GM12878 (cell line): ENCODE results near the gene HMCN2. TPM values are rescaled to one million over a fixed set of nuclear protein-coding genes. Genes with fewer than 3 reads are reported as not detected.

Experiments used
- ATAC-seq: fragments of 200-7000 bp; cut with Tn5 transposase; 3 replicates; pipeline ENCODE4 v1.9.1; 2020; ENCODE audit warnings: mild to moderate bottlenecking, moderate library complexity
- BruUV-seq: library from RNA; stranded (reverse); fragments of 400-500 nt; replicated peaks from 2 replicates; lab custom pipeline; 2021; lab: Mats Ljungman, UMichigan
- CTCF ChIA-PET: fragments of 300-600 bp; sonication (Branson Sonifier 250); formaldehyde crosslinking; extraction: SDS; loops from one replicate; lab custom pipeline; 2021; ENCODE audit warnings: inconsistent platforms; lab: Yijun Ruan, JAX
- POLR2A ChIA-PET: fragments of 350-600 bp; formaldehyde crosslinking; extraction: SDS; loops from one replicate; lab custom pipeline; 2021; ENCODE audit warnings: inconsistent platforms; lab: Charles Lee
- RAD21 ChIA-PET: fragments of 300-600 bp; sonication (Branson Sonifier 250); formaldehyde crosslinking; loops from one replicate; lab custom pipeline; 2023; ENCODE audit warnings: antibody characterized with exemption; ENCODE audit not compliant: unreplicated experiment; lab: Charles Lee
- SMC1A ChIA-PET: fragments of 300-600 bp; sonication (Branson Sonifier 250); formaldehyde crosslinking; loops from one replicate; lab custom pipeline; 2023; ENCODE audit not compliant: unreplicated experiment, uncharacterized antibody; lab: Charles Lee
- DNase-seq: peaks from one replicate; pipeline ENCODE4 v3.0.0-alpha.2; 2011; ENCODE audit warnings: low read depth, low spot score
- FAIRE-seq: peaks from 3 replicates; lab custom pipeline; 2011; peaks lifted over from hg19 to GRCh38; lab: Jason Lieb, UNC
- H2AFZ ChIP-seq: 2 replicates; pipeline ENCODE4 v1.6.0; 2011; ENCODE audit warnings: low read depth, low read length, control low read depth; ENCODE audit not compliant: control insufficient read depth
- H3K27ac ChIP-seq: 2 replicates; pipeline ENCODE4 v1.5.1; 2011; ENCODE audit warnings: control low read depth; ENCODE audit not compliant: control insufficient read depth, insufficient read depth
- H3K27me3 ChIP-seq, 2 experiments: replicated peaks in 1 of 2; 2 replicates each; pipeline versions ENCODE4 v1.6.0 to v1.6.1; 2011; ENCODE audit warnings: low read length in 1 of 2; ENCODE audit not compliant: control insufficient read depth in 2 of 2, insufficient read depth in 2 of 2
- H3K36me3 ChIP-seq, 2 experiments: 2 replicates each; pipeline ENCODE4 v1.5.1; 2011; ENCODE audit warnings: low read length in 1 of 2; ENCODE audit not compliant: control insufficient read depth in 2 of 2, insufficient read depth in 2 of 2
- H3K4me1 ChIP-seq: 2 replicates; pipeline ENCODE4 v1.6.1; 2011; ENCODE audit warnings: mild to moderate bottlenecking, low read length, moderate library complexity, mixed read lengths; ENCODE audit not compliant: control insufficient read depth, insufficient read depth
- H3K4me2 ChIP-seq: 2 replicates; pipeline ENCODE4 v1.6.0; 2011; ENCODE audit warnings: control low read depth; ENCODE audit not compliant: control insufficient read depth, insufficient read depth
- H3K4me3 ChIP-seq: fragments of 200-600 bp; sonication (generic); 2 replicates; pipeline ENCODE4 v1.5.1; 2016
- H3K79me2 ChIP-seq: 2 replicates; pipeline ENCODE4 v1.6.0; 2011; ENCODE audit warnings: low read length; ENCODE audit not compliant: control insufficient read depth, insufficient read depth
- H3K9ac ChIP-seq: 2 replicates; pipeline ENCODE4 v1.8.0; 2011; ENCODE audit warnings: low read length, control low read depth, mixed read lengths; ENCODE audit not compliant: control insufficient read depth, insufficient read depth
- H3K9me3 ChIP-seq: replicated peaks from 3 replicates; pipeline ENCODE4 v1.5.1; 2011; ENCODE audit warnings: mild to moderate bottlenecking, low read length; ENCODE audit not compliant: control insufficient read depth, insufficient read depth
- H4K20me1 ChIP-seq: 2 replicates; pipeline ENCODE4 v1.6.0; 2011; ENCODE audit not compliant: control insufficient read depth, insufficient read depth
- ATF7 ChIP-seq: fragments of 450-650 bp; IDR thresholded peaks from 2 replicates; pipeline ENCODE4 v1.6.1; 2016; ENCODE audit warnings: low read depth, mild to moderate bottlenecking
- CHD1 ChIP-seq: IDR thresholded peaks from 2 replicates; pipeline ENCODE4 v1.6.1; 2012; ENCODE audit warnings: low read depth, low read length, improper control_type of control experiment
- ESRRA ChIP-seq: IDR thresholded peaks from 2 replicates; pipeline ENCODE4 v1.6.1; 2012; ENCODE audit warnings: mild to moderate bottlenecking, low read length, improper control_type of control experiment
- FOXK2 ChIP-seq: fragments of 450-650 bp; IDR thresholded peaks from 2 replicates; pipeline ENCODE4 v1.6.1; 2017; ENCODE audit warnings: mild to moderate bottlenecking, moderate library complexity
- GATAD2B ChIP-seq: fragments of 450-650 bp; conservative IDR thresholded peaks from 2 replicates; pipeline ENCODE4 v1.6.1; 2017; ENCODE audit warnings: low read depth, mild to moderate bottlenecking, moderate library complexity
- HDGF ChIP-seq: fragments of 450-650 bp; IDR thresholded peaks from 2 replicates; pipeline ENCODE4 v1.6.1; 2016; ENCODE audit warnings: antibody characterized with exemption
- KLF5 ChIP-seq: fragments of 450-650 bp; IDR thresholded peaks from 2 replicates; pipeline ENCODE4 v1.6.1; 2014; ENCODE audit warnings: mild to moderate bottlenecking; ENCODE audit not compliant: partially characterized antibody
- LARP7 ChIP-seq: fragments of 450-650 bp; IDR thresholded peaks from 2 replicates; pipeline ENCODE4 v1.6.1; 2017; ENCODE audit warnings: mild to moderate bottlenecking
- MYC ChIP-seq: IDR thresholded peaks from 2 replicates; pipeline ENCODE4 v1.6.1; 2011; ENCODE audit warnings: mild to moderate bottlenecking, low read length, moderate library complexity, inconsistent platforms; ENCODE audit not compliant: insufficient read depth, insufficient replicate concordance, insufficient read length, severe bottlenecking
- NFYB ChIP-seq: IDR thresholded peaks from 2 replicates; pipeline ENCODE4 v1.6.1; 2011; ENCODE audit warnings: low read depth, mild to moderate bottlenecking, low read length, improper control_type of control experiment, moderate library complexity; ENCODE audit not compliant: insufficient read depth
- POLR2AphosphoS2 ChIP-seq: IDR thresholded peaks from 2 replicates; pipeline ENCODE4 v1.6.1; 2011; ENCODE audit warnings: low read depth, mild to moderate bottlenecking, low read length, improper control_type of control experiment, moderate library complexity
- POLR2AphosphoS5 ChIP-seq: IDR thresholded peaks from 2 replicates; pipeline ENCODE4 v1.6.1; 2011; ENCODE audit warnings: mild to moderate bottlenecking, low read length, inconsistent platforms
- SRF ChIP-seq, 2 experiments: IDR thresholded peaks; 2 replicates each; pipeline ENCODE4 v1.6.1; 2011; ENCODE audit warnings: low read depth in 2 of 2, low read length in 2 of 2, mild to moderate bottlenecking in 1 of 2, moderate library complexity in 1 of 2
- SUZ12 ChIP-seq: fragments of 200-600 bp; sonication (generic); IDR thresholded peaks from one replicate; pipeline ENCODE4 v1.6.1; 2018; ENCODE audit warnings: antibody characterized with exemption, mild to moderate bottlenecking; ENCODE audit not compliant: unreplicated experiment
- ZBTB40 ChIP-seq: fragments of 450-650 bp; IDR thresholded peaks from 2 replicates; pipeline ENCODE4 v1.6.1; 2016; ENCODE audit warnings: mild to moderate bottlenecking, moderate library complexity, borderline replicate concordance
- WGBS: methylation state at CpG from one replicate; pipeline ENCODE4 v1.1.6; 2016; ENCODE audit warnings: low lambda C conversion rate; ENCODE audit not compliant: insufficient replicate concordance, insufficient coverage; ENCODE audit errors: missing lambda C conversion rate; 5-methylcytosine and 5-hydroxymethylcytosine counted together
- in situ Hi-C: fragments of 300-500 bp; cut with MboI; formaldehyde crosslinking; loops from 9 replicates; pipeline ENCODE4 v1.14.3; 2018; ENCODE audit warnings: mixed read lengths
- intact Hi-C: fragments of 100-400 bp; cut with micrococcal nuclease; formaldehyde crosslinking; loops from one replicate; pipeline ENCODE4 v1.14.2; 2022; ENCODE audit not compliant: unreplicated experiment
- polyA plus RNA-seq, 11 experiments: library from polyadenylated mRNA; depleted of rRNA in 4 of 11; unstranded in 6 of 11; stranded (reverse) in 5 of 11; fragments of >200 nt; fragmentation: Nextera tagmentation in 4 of 11; fragmentation: Illumina TruSeq in 1 of 11; extraction: Ambion mirVana in 4 of 11; extraction: Trizol in 1 of 11; gene quantifications; 1 replicate in 1 of 11; 2 replicates in 10 of 11; pipeline versions ENCODE4 v1.2.1 to v1.2.3, GENCODE V29; 2011 to 2016; ENCODE audit warnings: inconsistent platforms in 2 of 11, missing spikeins in 2 of 11, low read depth in 1 of 11
- total RNA-seq, 4 experiments: library from RNA; depleted of rRNA in 3 of 4; stranded (reverse); fragments of >200 nt in 3 of 4; fragmentation: Illumina TruSeq in 1 of 4; extraction: Trizol in 1 of 4; gene quantifications; 2 replicates each; pipeline versions ENCODE4 v1.2.1 to v1.2.3, GENCODE V29; 2013 to 2021

Gene HMCN2
- total and polyA plus RNA-seq, 10 of the 15 experiments (the other 5 are each of a cell fraction or from before 2014, with no cell fraction given), result 0.04 TPM; not detected in 9

- intact Hi-C loops, result no loop called here
- no peak for TF ChIP-seq SUZ12
- SMC1A ChIA-PET, result no interaction called here
Observed at GRCh38 chr9:130347931-130348330, 82.4 kb downstream of the HMCN2 start.

GRCh38 chr9:130348341-130348740 lies 82.8 kb downstream of the HMCN2 start:
- no peak overlapping the region for H3K9ac ChIP-seq
- RAD21 ChIA-PET, result no interaction called here
- no peaks in the 10 kb centered on the region for H4K20me1 ChIP-seq
- H3K27ac ChIP-seq, result no peak overlapping the region
- no peaks in the 10 kb centered on the region for H3K79me2 ChIP-seq
- H3K4me1 ChIP-seq, result no peaks in the 10 kb centered on the region; the same call in 1 of the 2 replicates
- FAIRE-seq (no peak), DNase-seq (no peak), ATAC-seq (no peak)
- no TSS peak for BruUV-seq
- SMC1A ChIA-PET, result no interaction called here
- CTCF ChIA-PET, result no interaction called here
- no peak overlapping the region for H2AFZ ChIP-seq
- no peaks in the 10 kb centered on the region for H3K9me3 ChIP-seq
- POLR2A ChIA-PET, result no interaction called here
- in situ Hi-C loops, result no loop called here
- intact Hi-C loops, result no loop called here
- H3K27me3 ChIP-seq, result no peaks in the 10 kb centered on the region
- H3K4me3 ChIP-seq, result no peak overlapping the region
- WGBS, result 58% methylated on average over 12 of the region's 21 CpGs
- H3K4me2 ChIP-seq, result no peak overlapping the region
- H3K36me3 ChIP-seq, result no peaks in the 10 kb centered on the region
- TF ChIP-seq ESRRA, result no peak
- no peak for TF ChIP-seq SRF (IDR thresholded peaks at IDR 0.05; ENCODE audit: low read depth in 2 of 2, low read length in 2 of 2)
- no peak for TF ChIP-seq MYC
- no peak for TF ChIP-seq HDGF
- no peak for TF ChIP-seq ATF7
- TF ChIP-seq KLF5, result no peak
- TF ChIP-seq NFYB, result no peak
- TF ChIP-seq ZBTB40, result no peak
- no peak for TF ChIP-seq GATAD2B
- TF ChIP-seq FOXK2, result no peak
- no peak for TF ChIP-seq POLR2AphosphoS5
- no peak for TF ChIP-seq CHD1
- TF ChIP-seq POLR2AphosphoS2, result no peak
- no peak for TF ChIP-seq LARP7

More at GRCh38 chr9:130347931-130348330, 82.4 kb downstream of the HMCN2 start:
- Histone ChIP-seq H4K20me1 (no peaks in the 10 kb centered on the region), H3K9me3 (no peaks in the 10 kb centered on the region), H3K4me1 (no peaks in the 10 kb centered on the region; the same call in 1 of the 2 replicates), H3K79me2 (no peaks in the 10 kb centered on the region), H3K36me3 (no peaks in the 10 kb centered on the region), H3K27me3 (no peaks in the 10 kb centered on the region), H3K27ac (no peak overlapping the region), H3K4me3 (no peak overlapping the region), H3K9ac (no peak overlapping the region), H2AFZ (no peak overlapping the region), H3K4me2 (no peak overlapping the region)
- RAD21 ChIA-PET, result no interaction called here
- CTCF ChIA-PET, result no interaction called here
- 14% methylated on average over 6 of the region's 6 CpGs for WGBS
- no TSS peak for BruUV-seq
- in situ Hi-C loops, result no loop called here
- FAIRE-seq (no peak), ATAC-seq (no peak), DNase-seq (no peak)
- POLR2A ChIA-PET, result no interaction called here
